ENCODE data around the gene CHMP6.

- TF ChIP-seq CTCF (IDR thresholded peaks at IDR 0.05), result no peak
- no peak for TF ChIP-seq POLR2A (IDR thresholded peaks at IDR 0.05)
Measured at GRCh38 chr17:80979547-80980378, 11.9 kb upstream of the CHMP6 start.
